HUDEP-2 (cell line): Measurements from ENCODE around the gene ENOX1.
"Not testable (repeated sequence)": the region's sequence is repeated elsewhere in the genome, so short reads cannot be mapped to it uniquely, and the experiment has no call there.

Experiments used
- DNase-seq, 76 experiments: peaks; one replicate each; lab custom pipeline; 2025; ENCODE audit not compliant: unreplicated experiment in 76 of 76; lab: John Stamatoyannopoulos, UW

The ENOX1 gene

GRCh38 chr13:43786766-43787517, at the start of gene ENOX1:
Gene ENOX1 (minus strand): TSS chr13:43786972.
- DNase-seq: peak in 2 of 76 experiments; percentile 0 to 7

- DNase-seq: peak in 10 of 76 experiments; percentile 0 to 25 (median 4)
These were observed 48.9 kb upstream of the ENOX1 start for GRCh38 chr13:43835701-43836100.

- no peak for DNase-seq
These were observed 44.3 kb upstream of the ENOX1 start for GRCh38 chr13:43831088-43831487.

- DNase-seq: no peak
These were observed 43.7 kb upstream of the ENOX1 start for GRCh38 chr13:43830497-43830881.

GRCh38 chr13:43824656-43825055, 37.9 kb upstream of the ENOX1 start:
- DNase-seq: not testable (repeated sequence)

- DNase-seq: peak in 1 of 76 experiments; percentile 14
These were observed 36.2 kb upstream of the ENOX1 start for GRCh38 chr13:43822969-43823368.

GRCh38 chr13:43816401-43816889, 29.7 kb upstream of the ENOX1 start:
- DNase-seq: no peak

- DNase-seq: no peak
These were observed 28.4 kb upstream of the ENOX1 start for GRCh38 chr13:43815204-43815603.

GRCh38 chr13:43808676-43809075, 21.9 kb upstream of the ENOX1 start:
- DNase-seq: no peak

GRCh38 chr13:43805681-43806128, 18.9 kb upstream of the ENOX1 start:
- DNase-seq: no peak

GRCh38 chr13:43805071-43805468, 18.3 kb upstream of the ENOX1 start:
- DNase-seq: no peak

- peak in 16 of 76 experiments; percentile 2 to 23 (median 8) for DNase-seq
These were observed 17.8 kb upstream of the ENOX1 start for GRCh38 chr13:43804461-43805070.

- no peak for DNase-seq
These were observed 15.7 kb upstream of the ENOX1 start for GRCh38 chr13:43802511-43802910.

GRCh38 chr13:43800828-43801227, 14.1 kb upstream of the ENOX1 start:
- DNase-seq: no peak

- DNase-seq: no peak
These were observed 12.4 kb upstream of the ENOX1 start for GRCh38 chr13:43799191-43799590.

- DNase-seq: no peak
These were observed 11.1 kb upstream of the ENOX1 start for GRCh38 chr13:43797869-43798268.

GRCh38 chr13:43797159-43797558, 10.4 kb upstream of the ENOX1 start:
- no peak for DNase-seq

GRCh38 chr13:43794416-43794815, 7.6 kb upstream of the ENOX1 start:
- no peak for DNase-seq

- DNase-seq: no peak
These were observed 5.5 kb upstream of the ENOX1 start for GRCh38 chr13:43792076-43792881.

- DNase-seq: no peak
These were observed 1.2 kb upstream of the ENOX1 start for GRCh38 chr13:43787997-43788396.

- no peak for DNase-seq
These were observed 733 bp upstream of the ENOX1 start for GRCh38 chr13:43787518-43787891.
